Erythroblast (primary cell): ENCODE measurements around the gene HIKESHI.

Experiments used
- GATA1 ChIP-seq: IDR thresholded peaks from 2 replicates; pipeline ENCODE4 v1.6.1; 2011; ENCODE audit warnings: low read depth, mild to moderate bottlenecking, control low read depth, low read length, moderate library complexity
- POLR2A ChIP-seq: IDR thresholded peaks from 2 replicates; pipeline ENCODE4 v1.6.1; 2011; ENCODE audit warnings: mild to moderate bottlenecking, low read length

GRCh38 chr11:86346513-86346912 is 44.5 kb downstream of the HIKESHI start:
- TF ChIP-seq POLR2A: no peak
- TF ChIP-seq GATA1: no peak
